ENCODE data around the gene ATP6V0A4. TPM values are rescaled to one million over a fixed set of nuclear protein-coding genes. Genes with fewer than 3 reads are reported as not detected.
A peak's percentile ranks its signal among the peaks of the same experiment; 100 is the strongest.

ATP6V0A4 gene
- total RNA-seq = under 1 TPM in 4 of 8 experiments, not detected in 4; 0.13 to 0.43 (median 0.25) TPM

- in situ Hi-C loops (cut with MboI; ENCODE audit: low pct_unique_long_range_greater_than_20kb in 2 of 9, low sequenced_read_pairs in 9 of 9, unreplicated experiment in 9 of 9) = no loop called here
- H3K4me3 ChIP-seq = no peak within 1 kb of the TSS
- no peak for ATAC-seq (replicated peaks in 6 of 8)
- H3K4me1 ChIP-seq (replicated peaks in 1 of 2) = no peaks in the 10 kb centered on the region
- 0 to 67% (median 50%) methylated on average over 1 to 3 of the region's 14 CpGs; no CpG with 5 or more reads in 6 of the 10 experiments for WGBS, 10 experiments
- no peak within 1 kb of the TSS for H3K27ac ChIP-seq
Observed at GRCh38 chr7:138797715-138798320, at the start of gene ATP6V0A4, which contains the start of gene TMEM213. TSS of gene ATP6V0A4 (minus strand) at chr7:138798196. CDS start at chr7:138771247, 26,949 bp downstream. TSS of gene TMEM213 (plus strand) at chr7:138797994. CDS start at chr7:138798105, 111 bp downstream.

DNA sequence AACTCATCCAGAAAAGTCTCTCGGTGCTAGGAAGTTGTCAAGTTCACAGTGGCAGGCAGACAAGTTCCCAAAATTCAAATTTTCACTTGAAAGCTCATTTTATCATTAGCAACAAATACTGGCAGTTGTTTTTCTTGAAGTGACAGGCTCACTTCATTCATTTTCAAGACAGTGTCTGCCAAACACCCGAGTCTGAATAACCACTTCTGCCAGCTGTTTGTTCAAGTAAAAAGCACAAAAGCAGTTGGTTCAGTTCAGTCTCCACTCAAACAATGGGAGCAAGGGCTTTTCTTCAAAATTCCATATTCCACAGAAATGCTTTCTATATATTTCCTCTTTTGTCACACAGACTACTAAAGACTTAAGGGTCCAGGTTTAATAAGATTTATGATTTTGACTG lies 47.7 kb upstream of the ATP6V0A4 start:
- Histone ChIP-seq H3K27ac (no peak overlapping the region), H3K4me3 (no peak overlapping the region), H3K4me1 (replicated peaks in 1 of 2) (peaks cover 4 to 10% of the 10 kb centered on the region in 2 donors)
- ATAC-seq (replicated peaks in 6 of 8) = no peak
- WGBS, 10 experiments = 29 to 83% (median 46%) methylated on average over 1 to 2 of the region's 2 CpGs; no CpG with 5 or more reads in 2 of the 10 experiments
- in situ Hi-C loops (cut with MboI; ENCODE audit: low pct_unique_long_range_greater_than_20kb in 2 of 9, low sequenced_read_pairs in 9 of 9, unreplicated experiment in 9 of 9) = no loop called here

DNA sequence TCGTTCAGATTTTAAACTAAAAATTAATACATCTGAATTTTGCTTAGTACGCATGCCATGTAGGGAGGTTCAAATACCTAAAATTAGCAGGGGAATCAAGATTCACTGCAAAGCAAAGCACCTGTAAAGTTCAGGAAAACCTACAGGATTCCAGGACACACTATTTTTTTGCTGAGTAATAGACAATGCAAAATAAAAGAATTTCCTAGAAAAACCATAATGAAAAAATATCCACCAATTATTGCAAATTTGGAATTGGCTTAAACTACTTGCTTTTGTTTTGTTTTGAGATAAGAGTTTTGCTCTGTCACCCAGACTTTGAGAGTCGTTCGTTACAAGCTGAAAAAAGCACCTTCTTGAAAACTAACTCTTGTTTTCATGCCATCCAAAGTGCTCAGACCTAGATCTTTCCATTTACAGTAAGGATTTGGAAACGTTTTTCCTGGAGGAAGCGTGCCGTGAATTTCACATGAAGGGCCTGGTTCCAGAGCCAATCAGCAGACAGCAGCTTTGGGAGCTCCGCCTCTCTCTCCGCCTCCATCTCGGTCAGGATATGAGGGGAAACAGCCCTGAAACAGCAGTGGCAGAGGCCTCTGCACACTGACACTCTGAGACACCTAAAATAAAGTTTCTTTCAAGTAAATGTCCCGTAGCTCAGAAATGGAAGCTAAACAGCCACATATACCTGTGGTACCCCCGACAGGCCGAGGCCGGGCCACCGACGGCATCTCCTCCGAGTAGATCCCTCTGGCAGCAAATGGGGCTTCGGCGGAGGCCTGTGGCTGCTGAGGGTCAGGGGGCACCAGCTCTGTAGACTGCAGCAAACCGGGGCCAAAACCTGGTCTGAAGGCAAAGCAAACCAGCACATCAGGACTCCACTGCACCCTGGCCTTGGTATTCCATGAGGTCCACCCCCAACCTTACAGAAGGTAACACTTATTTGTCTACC lies 45.9 kb upstream of the ATP6V0A4 start:
- Histone ChIP-seq H3K27ac (no peak overlapping the region), H3K4me1 (replicated peaks in 1 of 2) (peaks cover 4 to 10% of the 10 kb centered on the region in 2 donors), H3K4me3 (no peak overlapping the region)
- in situ Hi-C loops (cut with MboI; ENCODE audit: low pct_unique_long_range_greater_than_20kb in 2 of 9, low sequenced_read_pairs in 9 of 9, unreplicated experiment in 9 of 9) = no loop called here
- ATAC-seq (replicated peaks in 6 of 8) = no peak
- 53 to 98% (median 87%) methylated on average over 2 to 13 of the region's 20 CpGs for WGBS, 10 experiments

DNA sequence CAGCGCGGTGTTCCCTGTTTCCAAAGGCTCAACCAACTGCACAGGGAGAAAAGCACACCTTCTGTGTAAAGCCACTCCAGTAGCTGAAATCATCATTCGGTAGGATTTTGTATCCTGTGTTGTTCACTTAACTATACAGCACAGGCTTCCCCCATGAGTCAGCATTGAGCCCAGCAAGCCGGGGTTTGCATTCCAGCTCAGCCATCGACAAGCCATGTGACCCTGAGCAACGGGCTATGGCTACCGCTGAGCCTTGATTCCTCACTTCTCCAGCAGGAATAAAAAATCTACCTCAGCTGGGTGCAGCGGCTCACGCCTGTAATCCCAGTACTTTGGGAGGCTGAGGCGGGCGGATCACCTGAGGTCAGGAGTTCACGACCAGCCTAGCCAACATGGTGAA lies 44.1 kb upstream of the ATP6V0A4 start:
- no peaks in the 10 kb centered on the region for H3K4me1 ChIP-seq (replicated peaks in 1 of 2)
- H3K27ac ChIP-seq = no peak overlapping the region
- ATAC-seq (replicated peaks in 6 of 8) = peak in 5 of 8 experiments; percentile 62 to 90 (median 82)
- no peak overlapping the region for H3K4me3 ChIP-seq
- 70 to 100% (median 91%) methylated on average over 2 to 9 of the region's 12 CpGs; no CpG with 5 or more reads in 4 of the 10 experiments for WGBS, 10 experiments
- in situ Hi-C loops (cut with MboI; ENCODE audit: low pct_unique_long_range_greater_than_20kb in 2 of 9, low sequenced_read_pairs in 9 of 9, unreplicated experiment in 9 of 9) = no loop called here

DNA sequence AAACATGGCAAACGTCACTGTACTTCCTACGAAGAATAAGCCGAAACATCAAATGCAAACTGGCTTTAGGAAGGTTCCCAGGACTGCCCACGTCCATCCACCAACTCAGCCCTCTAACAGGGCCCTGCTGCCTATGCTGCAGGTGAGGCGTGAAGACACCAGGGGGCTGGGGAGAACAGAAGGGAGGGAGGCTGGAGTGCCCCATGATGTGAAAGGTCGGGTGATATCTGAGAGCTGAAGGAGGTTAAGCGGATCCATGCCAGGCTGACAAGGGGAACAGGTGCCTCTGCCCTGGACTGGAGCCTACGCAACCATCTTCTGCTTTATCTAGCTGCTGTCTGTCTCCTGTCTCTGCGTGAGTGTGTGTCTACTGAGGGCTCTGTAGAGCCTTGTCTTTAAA lies 40.2 kb upstream of the ATP6V0A4 start:
- no peak overlapping the region for H3K4me3 ChIP-seq
- no peak for ATAC-seq (replicated peaks in 6 of 8)
- 62 to 100% (median 100%) methylated on average over 1 to 8 of the region's 9 CpGs; no CpG with 5 or more reads in 4 of the 10 experiments for WGBS, 10 experiments
- H3K27ac ChIP-seq = no peak overlapping the region
- no peaks in the 10 kb centered on the region for H3K4me1 ChIP-seq (replicated peaks in 1 of 2)
- in situ Hi-C loops (cut with MboI; ENCODE audit: low pct_unique_long_range_greater_than_20kb in 2 of 9, low sequenced_read_pairs in 9 of 9, unreplicated experiment in 9 of 9) = no loop called here

DNA sequence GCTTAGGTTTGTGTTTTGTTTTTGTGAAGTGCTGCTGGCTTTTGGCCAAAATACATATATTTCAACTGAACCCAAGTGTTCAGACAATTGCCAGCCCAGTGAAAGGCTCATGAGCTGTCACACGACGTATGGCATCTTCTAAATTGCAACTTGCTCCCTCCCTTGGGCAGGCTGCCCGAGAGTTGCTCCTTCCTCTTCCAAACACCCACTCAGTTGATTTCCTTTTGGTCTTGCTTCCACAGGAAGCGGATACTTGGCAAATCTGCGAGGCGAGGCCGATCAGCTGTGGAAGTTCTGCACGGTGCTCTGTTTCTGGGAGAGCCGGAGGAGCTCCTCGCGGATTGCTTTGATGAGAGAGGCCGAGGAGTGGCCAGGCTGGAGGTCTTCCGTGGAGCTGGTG lies 39.6 kb upstream of the ATP6V0A4 start:
- ATAC-seq (replicated peaks in 6 of 8) = peak in 1 of 8 experiments; percentile 39
- in situ Hi-C loops (cut with MboI; ENCODE audit: low pct_unique_long_range_greater_than_20kb in 2 of 9, low sequenced_read_pairs in 9 of 9, unreplicated experiment in 9 of 9) = no loop called here
- no peak overlapping the region for H3K27ac ChIP-seq
- H3K4me1 ChIP-seq (replicated peaks in 1 of 2) = no peaks in the 10 kb centered on the region
- H3K4me3 ChIP-seq = no peak overlapping the region
- WGBS, 10 experiments = 73 to 100% (median 97%) methylated on average over 2 to 10 of the region's 13 CpGs; no CpG with 5 or more reads in 3 of the 10 experiments

DNA sequence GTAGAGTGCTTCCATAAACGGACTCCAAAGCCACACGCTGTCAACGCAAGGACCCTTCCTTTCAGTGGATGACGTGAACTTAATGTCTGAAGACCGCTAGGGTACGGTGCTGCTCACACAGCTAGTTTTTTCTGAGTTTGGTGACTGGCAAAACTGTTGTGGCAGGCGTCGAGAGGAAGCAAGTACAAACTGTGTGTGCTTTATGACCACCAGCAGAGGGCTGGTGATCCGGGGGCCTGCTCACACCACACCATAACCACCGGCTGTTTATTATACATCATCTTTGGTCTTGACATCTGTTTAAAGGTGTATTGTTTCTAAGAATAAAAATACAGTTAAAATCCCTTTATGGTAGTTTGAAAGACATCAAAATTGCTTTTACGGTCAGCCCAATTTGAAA lies 37.1 kb upstream of the ATP6V0A4 start:
- in situ Hi-C loops (cut with MboI; ENCODE audit: low pct_unique_long_range_greater_than_20kb in 2 of 9, low sequenced_read_pairs in 9 of 9, unreplicated experiment in 9 of 9) = no loop called here
- 67 to 100% (median 90%) methylated on average over 1 to 11 of the region's 11 CpGs; no CpG with 5 or more reads in 1 of the 10 experiments for WGBS, 10 experiments
- H3K27ac ChIP-seq = no peak overlapping the region
- H3K4me3 ChIP-seq = no peak overlapping the region
- no peak for ATAC-seq (replicated peaks in 6 of 8)
- no peaks in the 10 kb centered on the region for H3K4me1 ChIP-seq (replicated peaks in 1 of 2)

DNA sequence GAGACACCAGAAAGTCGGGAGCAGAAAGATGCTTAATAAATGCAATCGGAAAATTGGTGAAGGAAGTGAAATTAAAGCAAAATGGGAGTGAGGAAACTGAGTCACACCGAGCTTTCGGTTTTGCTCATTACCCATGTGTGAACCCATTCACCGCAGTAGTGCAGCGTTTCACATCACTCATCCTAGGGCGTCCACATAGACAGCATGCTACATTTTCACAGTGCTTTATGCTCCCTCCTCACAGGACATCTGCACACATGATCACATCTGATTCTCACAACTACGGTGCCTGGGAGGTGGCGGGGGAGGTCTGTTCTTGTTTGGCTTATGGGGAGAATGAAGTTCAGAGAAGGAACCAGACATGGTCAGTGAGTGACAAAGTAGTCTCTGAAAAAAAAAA lies 36.6 kb upstream of the ATP6V0A4 start:
- in situ Hi-C loops (cut with MboI; ENCODE audit: low pct_unique_long_range_greater_than_20kb in 2 of 9, low sequenced_read_pairs in 9 of 9, unreplicated experiment in 9 of 9) = no loop called here
- Histone ChIP-seq H3K27ac (no peak overlapping the region), H3K4me3 (no peak overlapping the region), H3K4me1 (replicated peaks in 1 of 2) (no peaks in the 10 kb centered on the region)
- WGBS, 10 experiments = 40 to 100% (median 91%) methylated on average over 1 to 8 of the region's 9 CpGs; no CpG with 5 or more reads in 2 of the 10 experiments
- ATAC-seq (replicated peaks in 6 of 8) = no peak

- no peak overlapping the region for H3K27ac ChIP-seq
- in situ Hi-C loops (cut with MboI; ENCODE audit: low pct_unique_long_range_greater_than_20kb in 2 of 9, low sequenced_read_pairs in 9 of 9, unreplicated experiment in 9 of 9) = no loop called here
- no peak overlapping the region for H3K4me3 ChIP-seq
- H3K4me1 ChIP-seq (replicated peaks in 1 of 2) = no peaks in the 10 kb centered on the region
- no peak for ATAC-seq (replicated peaks in 6 of 8)
- WGBS, 10 experiments = 41 to 90% (median 83%) methylated on average over 1 to 5 of the region's 5 CpGs; no CpG with 5 or more reads in 1 of the 10 experiments
Observed at GRCh38 chr7:138833596-138833995, 35.6 kb upstream of the ATP6V0A4 start.

- in situ Hi-C loops (cut with MboI; ENCODE audit: low pct_unique_long_range_greater_than_20kb in 2 of 9, low sequenced_read_pairs in 9 of 9, unreplicated experiment in 9 of 9) = no loop called here
- WGBS, 10 experiments = 54 to 100% (median 94%) methylated on average over 2 to 10 of the region's 10 CpGs; no CpG with 5 or more reads in 2 of the 10 experiments
- no peaks in the 10 kb centered on the region for H3K4me1 ChIP-seq (replicated peaks in 1 of 2)
- no peak overlapping the region for H3K27ac ChIP-seq
- no peak for ATAC-seq (replicated peaks in 6 of 8)
- no peak overlapping the region for H3K4me3 ChIP-seq
Observed at GRCh38 chr7:138832966-138833365, 35.0 kb upstream of the ATP6V0A4 start.

DNA sequence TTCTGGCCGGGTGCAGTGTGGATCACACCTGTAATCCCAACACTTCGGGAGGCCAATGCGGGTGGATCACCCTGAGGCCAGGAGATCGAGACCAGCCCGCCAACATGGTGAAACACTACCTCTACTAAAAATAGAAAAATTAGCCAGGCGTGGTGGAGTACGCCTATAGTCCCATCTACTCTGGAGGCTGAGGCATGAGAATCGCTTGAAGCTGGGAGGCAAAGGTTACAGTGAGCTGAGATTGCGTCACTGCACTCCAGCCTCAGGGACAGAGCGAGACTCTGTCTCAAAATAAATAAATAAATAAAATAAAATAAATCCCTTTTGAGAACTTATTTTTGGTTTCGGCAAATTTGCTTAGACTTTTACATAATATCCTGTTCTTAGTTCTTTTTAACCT lies 31.3 kb upstream of the ATP6V0A4 start:
- ATAC-seq (replicated peaks in 6 of 8) = no peak
- Histone ChIP-seq H3K27ac (no peak overlapping the region), H3K4me3 (no peak overlapping the region), H3K4me1 (replicated peaks in 1 of 2) (no peaks in the 10 kb centered on the region)
- 60 to 96% (median 87%) methylated on average over 1 to 11 of the region's 11 CpGs for WGBS, 10 experiments
- in situ Hi-C loops (cut with MboI; ENCODE audit: low pct_unique_long_range_greater_than_20kb in 2 of 9, low sequenced_read_pairs in 9 of 9, unreplicated experiment in 9 of 9) = no loop called here

- no peak overlapping the region for H3K4me3 ChIP-seq
- WGBS, 10 experiments = 17 to 100% (median 82%) methylated on average over 1 to 2 of the region's 2 CpGs; no CpG with 5 or more reads in 6 of the 10 experiments
- no peak overlapping the region for H3K27ac ChIP-seq
- H3K4me1 ChIP-seq (replicated peaks in 1 of 2) = no peaks in the 10 kb centered on the region
- in situ Hi-C loops (cut with MboI; ENCODE audit: low pct_unique_long_range_greater_than_20kb in 2 of 9, low sequenced_read_pairs in 9 of 9, unreplicated experiment in 9 of 9) = no loop called here
- ATAC-seq (replicated peaks in 6 of 8) = no peak
Observed at GRCh38 chr7:138828302-138828701, 30.3 kb upstream of the ATP6V0A4 start.

DNA sequence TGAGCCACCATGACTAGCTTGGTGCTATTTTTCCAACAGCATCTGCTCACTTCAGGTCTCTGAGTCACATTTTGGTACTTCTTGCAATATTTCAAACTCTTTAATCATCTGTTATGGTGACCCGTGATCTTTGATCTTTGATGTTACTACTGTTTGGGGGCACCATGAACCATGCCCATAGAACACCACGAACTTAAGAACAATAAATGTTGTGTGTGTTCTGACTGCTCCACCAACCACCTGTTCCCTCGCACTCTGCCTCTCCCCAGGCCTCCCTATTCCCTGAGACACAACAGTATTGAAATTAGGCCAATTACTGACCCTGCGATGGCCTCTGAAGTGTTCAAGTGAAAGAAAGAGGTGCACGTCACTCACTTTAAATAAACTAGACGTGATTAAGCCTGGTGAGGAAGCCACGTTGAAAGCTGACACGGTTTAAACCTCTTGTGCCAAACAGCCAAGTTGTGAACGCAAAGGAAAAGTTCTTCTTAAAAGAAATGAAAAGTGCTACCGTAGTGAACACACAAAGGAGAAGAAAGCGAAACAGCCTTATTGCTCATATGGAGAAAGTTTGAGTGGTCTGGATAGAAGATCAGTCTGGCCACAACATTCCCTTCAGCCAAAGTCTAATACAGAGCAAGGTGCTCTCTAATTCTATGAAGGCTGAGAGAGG lies 27.2 kb upstream of the ATP6V0A4 start:
- 13 to 97% (median 87%) methylated on average over 2 to 11 of the region's 11 CpGs for WGBS, 10 experiments
- in situ Hi-C loops (cut with MboI; ENCODE audit: low pct_unique_long_range_greater_than_20kb in 2 of 9, low sequenced_read_pairs in 9 of 9, unreplicated experiment in 9 of 9) = no loop called here
- Histone ChIP-seq H3K27ac (no peak overlapping the region), H3K4me1 (replicated peaks in 1 of 2) (no peaks in the 10 kb centered on the region), H3K4me3 (no peak overlapping the region)
- ATAC-seq (replicated peaks in 6 of 8) = no peak
